GM18520 (cell line): ENCODE results near the gene CCDC7.
"Not testable (repeated sequence)": the region's sequence is repeated elsewhere in the genome, so short reads cannot be mapped to it uniquely, and the experiment has no call there.

Source experiments
- ATAC-seq: cut with Tn5 transposase; IDR thresholded peaks from one replicate; pipeline ENCODE4 v1.9.1; 2021; ENCODE audit not compliant: unreplicated experiment

Gene CCDC7

GRCh38 chr10:32548208-32548607, 102.3 kb downstream of the CCDC7 start:
- no peak for ATAC-seq

- no peak for ATAC-seq
Measured at GRCh38 chr10:32556783-32557395, 110.9 kb downstream of the CCDC7 start.

- not testable (repeated sequence) for ATAC-seq
Measured at GRCh38 chr10:32562695-32563094, 116.8 kb downstream of the CCDC7 start.

- no peak for ATAC-seq
Measured at GRCh38 chr10:32577448-32577847, 131.5 kb downstream of the CCDC7 start.

GRCh38 chr10:32582946-32583345, 137.0 kb downstream of the CCDC7 start:
- no peak for ATAC-seq

GRCh38 chr10:32598022-32598421, 152.1 kb downstream of the CCDC7 start:
- not testable (repeated sequence) for ATAC-seq

- no peak for ATAC-seq
Measured at GRCh38 chr10:32600317-32600716, 154.4 kb downstream of the CCDC7 start.

GRCh38 chr10:32601562-32601961, 155.6 kb downstream of the CCDC7 start:
- ATAC-seq, result not testable (repeated sequence)

GRCh38 chr10:32605787-32606186, 159.8 kb downstream of the CCDC7 start:
- no peak for ATAC-seq

GRCh38 chr10:32610543-32610942, 164.6 kb downstream of the CCDC7 start:
- not testable (repeated sequence) for ATAC-seq

- no peak for ATAC-seq
Measured at GRCh38 chr10:32616438-32616837, 170.5 kb downstream of the CCDC7 start.

GRCh38 chr10:32618482-32618881, 172.5 kb downstream of the CCDC7 start:
- no peak for ATAC-seq

GRCh38 chr10:32621969-32622368, 176.0 kb downstream of the CCDC7 start:
- no peak for ATAC-seq

GRCh38 chr10:32622409-32622808, 176.5 kb downstream of the CCDC7 start:
- ATAC-seq, result no peak

- ATAC-seq, result no peak
Measured at GRCh38 chr10:32627183-32627582, 181.2 kb downstream of the CCDC7 start.

- ATAC-seq, result no peak
Measured at GRCh38 chr10:32629910-32630309, 184.0 kb downstream of the CCDC7 start.

- ATAC-seq, result no peak
Measured at GRCh38 chr10:32646535-32646934, 200.6 kb downstream of the CCDC7 start.

- peak; percentile 49 for ATAC-seq
Measured at GRCh38 chr10:32650246-32650655, 204.3 kb downstream of the CCDC7 start.

- ATAC-seq, result not testable (repeated sequence)
Measured at GRCh38 chr10:32657430-32657829, 211.5 kb downstream of the CCDC7 start.

GRCh38 chr10:32661346-32661745, 215.4 kb downstream of the CCDC7 start:
- no peak for ATAC-seq

GRCh38 chr10:32680803-32681557, 235.0 kb downstream of the CCDC7 start:
- ATAC-seq, result no peak

- no peak for ATAC-seq
Measured at GRCh38 chr10:32684291-32684690, 238.4 kb downstream of the CCDC7 start.

GRCh38 chr10:32687116-32687515, 241.2 kb downstream of the CCDC7 start:
- ATAC-seq, result no peak
